Endothelial cell of umbilical vein (primary cell): ENCODE measurements around the gene SYNDIG1. TPM values are rescaled to one million over a fixed set of nuclear protein-coding genes. Genes with fewer than 3 reads are reported as not detected.

Experiments
- BruUV-seq: library from RNA; stranded (reverse); fragments of 400-500 nt; replicated peaks from 2 replicates; lab custom pipeline; 2021; lab: Mats Ljungman, UMichigan
- CTCF ChIA-PET: fragments of 300-600, 350-600 bp; sonication (Branson Sonifier 250); formaldehyde crosslinking; loops from one replicate; lab custom pipeline; 2021; ENCODE audit warnings: antibody characterized with exemption, inconsistent platforms; lab: Charles Lee
- POLR2A ChIA-PET: fragments of 300-600, 350-600 bp; sonication (Branson Sonifier 250); formaldehyde crosslinking; loops from one replicate; lab custom pipeline; 2021; ENCODE audit warnings: antibody characterized with exemption, inconsistent platforms; lab: Charles Lee
- DNase-seq: peaks from one replicate; pipeline ENCODE4 v3.0.0-alpha.2; 2011; ENCODE audit warnings: low read depth, low spot score
- FAIRE-seq: peaks from 2 replicates; lab custom pipeline; 2011; peaks lifted over from hg19 to GRCh38; lab: Jason Lieb, UNC
- H2AFZ ChIP-seq: 2 replicates; pipeline ENCODE4 v1.6.0; 2012; ENCODE audit warnings: low read depth, low read length, control low read depth, inconsistent platforms
- H3K27ac ChIP-seq: 2 replicates; pipeline ENCODE4 v1.5.1; 2011; ENCODE audit warnings: low read depth, mild to moderate bottlenecking, control low read depth, low read length, moderate library complexity; ENCODE audit not compliant: insufficient read depth
- H3K27me3 ChIP-seq, 2 experiments: 2 replicates each; pipeline versions ENCODE4 v1.6.0 to v1.6.1; 2011; ENCODE audit warnings: low read length in 2 of 2, mixed read lengths in 1 of 2; ENCODE audit not compliant: control insufficient read depth in 2 of 2, insufficient read depth in 2 of 2
- H3K36me3 ChIP-seq, 2 experiments: 2 replicates in 1 of 2; 3 replicates in 1 of 2; pipeline ENCODE4 v1.5.1; 2011; ENCODE audit warnings: low read length in 2 of 2, mild to moderate bottlenecking in 1 of 2, moderate library complexity in 1 of 2; ENCODE audit not compliant: control insufficient read depth in 2 of 2, insufficient read depth in 2 of 2; ENCODE audit errors: extremely low read depth in 1 of 2
- H3K4me1 ChIP-seq: 3 replicates; pipeline ENCODE4 v1.5.1; 2011; ENCODE audit warnings: mild to moderate bottlenecking, low read length; ENCODE audit not compliant: control insufficient read depth, insufficient read depth; ENCODE audit errors: extremely low read depth
- H3K4me2 ChIP-seq: 2 replicates; pipeline ENCODE4 v1.6.1; 2011; ENCODE audit warnings: low read length, control low read depth, mixed read lengths; ENCODE audit not compliant: insufficient read depth
- H3K4me3 ChIP-seq, 3 experiments: fragments of 200-600 bp in 1 of 3; sonication (generic), shearing (Covaris generic) in 1 of 3; replicated peaks in 1 of 3; 2 replicates each; pipeline ENCODE4 v1.5.1; 2011 to 2016; ENCODE audit warnings: control low read depth in 3 of 3, low read length in 3 of 3, mild to moderate bottlenecking in 2 of 3, inconsistent platforms in 1 of 3, low read depth in 1 of 3, moderate library complexity in 1 of 3; ENCODE audit not compliant: insufficient read depth in 1 of 3
- H3K79me2 ChIP-seq: 2 replicates; pipeline ENCODE4 v1.6.0; 2012; ENCODE audit warnings: low read length, inconsistent platforms; ENCODE audit not compliant: control insufficient read depth, insufficient read depth
- H3K9ac ChIP-seq: replicated peaks from 2 replicates; pipeline ENCODE3; 2011; ENCODE audit warnings: low read length, control low read depth; ENCODE audit not compliant: insufficient read depth; ENCODE audit errors: extremely low read depth
- H3K9me1 ChIP-seq: replicated peaks from 3 replicates; pipeline ENCODE4 v1.6.0; 2011; ENCODE audit warnings: mild to moderate bottlenecking, low read length; ENCODE audit not compliant: control insufficient read depth, insufficient read depth; ENCODE audit errors: extremely low read depth
- H3K9me3 ChIP-seq: replicated peaks from 2 replicates; pipeline ENCODE4 v1.5.1; 2012; ENCODE audit warnings: low read length, inconsistent platforms; ENCODE audit not compliant: control insufficient read depth, insufficient read depth
- H4K20me1 ChIP-seq: replicated peaks from 2 replicates; pipeline ENCODE3; 2011; ENCODE audit warnings: mild to moderate bottlenecking, low read length; ENCODE audit not compliant: control insufficient read depth, insufficient read depth; ENCODE audit errors: extremely low read depth
- EZH2 ChIP-seq: IDR thresholded peaks from 2 replicates; pipeline ENCODE4 v1.6.1; 2012; ENCODE audit warnings: borderline replicate concordance, low read depth, mild to moderate bottlenecking, moderate library complexity, low read length, inconsistent platforms; ENCODE audit not compliant: severe bottlenecking
- FOS ChIP-seq: IDR thresholded peaks from 2 replicates; pipeline ENCODE4 v1.6.1; 2011; ENCODE audit warnings: mild to moderate bottlenecking, low read length, moderate library complexity, borderline replicate concordance; ENCODE audit not compliant: insufficient read depth
- GATA2 ChIP-seq: IDR thresholded peaks from 2 replicates; pipeline ENCODE4 v1.7.0; 2011; ENCODE audit warnings: low read depth, mild to moderate bottlenecking, moderate library complexity, mixed read lengths, low read length; ENCODE audit not compliant: insufficient read length, insufficient read depth
- JUN ChIP-seq: IDR thresholded peaks from 2 replicates; pipeline ENCODE4 v1.6.1; 2011; ENCODE audit warnings: borderline replicate concordance, low read depth; ENCODE audit not compliant: insufficient read length, insufficient read depth
- MAX ChIP-seq: IDR thresholded peaks from 2 replicates; pipeline ENCODE4 v1.6.1; 2011; ENCODE audit not compliant: insufficient read depth, insufficient read length
- MYC ChIP-seq: IDR thresholded peaks from one replicate; pipeline ENCODE4 v1.6.1; 2011; ENCODE audit warnings: mild to moderate bottlenecking, low read depth, low read length
- POLR2A ChIP-seq: IDR thresholded peaks from 2 replicates; pipeline ENCODE4 v1.6.1; 2012; ENCODE audit warnings: low read depth, mild to moderate bottlenecking, control low read depth, low read length
- POLR2AphosphoS5 ChIP-seq: IDR thresholded peaks from 2 replicates; pipeline ENCODE4 v1.6.1; 2012; ENCODE audit warnings: low read depth, mild to moderate bottlenecking, control low read depth, low read length, moderate library complexity; ENCODE audit not compliant: insufficient read depth
- dilution Hi-C: fragments of 300-500 bp; cut with MboI; formaldehyde crosslinking; loops from one replicate; pipeline ENCODE4 v1.15.0; 2019; ENCODE audit warnings: low sequenced_read_pairs; ENCODE audit not compliant: extremely low pct_ligation_motif_present
- intact Hi-C: fragments of 100-400 bp; cut with micrococcal nuclease; formaldehyde crosslinking; loops from one replicate; pipeline ENCODE4 v1.10.0; 2022
- polyA plus RNA-seq, 4 experiments: library from polyadenylated mRNA; depleted of rRNA in 3 of 4; stranded (reverse) in 3 of 4; unstranded in 1 of 4; fragments of >200 nt; gene quantifications; 2 replicates each; pipeline versions ENCODE4 v1.2.1 to v1.2.3, GENCODE V29; 2011 to 2012; ENCODE audit warnings: missing spikeins in 1 of 4
- total RNA-seq: library from RNA; stranded (reverse); gene quantifications from 2 replicates; pipeline ENCODE4 v1.2.3, GENCODE V29; 2021
- TF ChIP-seq, protein P1 (sequence below), 2 donors: IDR thresholded peaks; 1 replicate in 1 of 2; 2 replicates in 1 of 2; pipeline ENCODE4 v1.5.1; 2011; ENCODE audit warnings: low read length in 2 of 2, mild to moderate bottlenecking in 2 of 2, moderate library complexity in 2 of 2, control low read depth in 1 of 2, inconsistent platforms in 1 of 2, low read depth in 1 of 2; ENCODE audit not compliant: insufficient read depth in 1 of 2; ENCODE audit errors: extremely low read depth in 1 of 2

The SYNDIG1 gene
- total and polyA plus RNA-seq, 2 donors (not counting 3 experiments of a cell fraction or from before 2014, with no cell fraction given): not detected

DNA sequence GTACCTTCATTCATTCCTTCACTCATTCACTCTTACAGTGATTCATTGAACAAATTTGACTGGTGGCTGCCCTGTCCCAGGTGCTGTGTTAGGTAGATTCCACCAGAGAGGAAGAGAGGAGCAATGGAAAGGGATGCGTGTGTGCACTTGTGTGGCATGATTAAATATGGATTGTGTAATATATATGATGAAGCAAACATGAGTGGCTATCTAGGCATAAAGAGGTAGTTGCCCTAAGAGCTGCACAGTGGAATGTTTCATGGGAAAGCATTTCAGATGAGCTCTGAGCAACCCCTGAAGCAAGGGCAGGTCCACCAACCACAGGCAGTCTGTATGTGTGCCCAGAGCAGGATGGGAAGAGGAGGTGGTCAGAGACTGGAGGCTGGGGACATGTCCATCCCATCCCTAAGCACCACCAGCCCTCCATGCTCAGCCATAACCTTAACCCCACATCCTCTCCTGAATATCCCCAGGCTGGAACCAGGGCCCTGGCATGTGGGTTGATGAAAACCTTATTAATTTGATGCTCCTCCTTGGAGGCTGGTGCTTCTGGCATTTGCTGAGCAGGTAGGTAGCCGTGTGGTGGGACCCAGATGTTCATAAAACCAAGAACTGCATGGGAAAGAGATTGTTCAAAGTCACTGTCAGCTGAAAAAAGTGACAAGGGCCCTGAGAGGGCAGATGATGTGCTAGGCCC is 226.2 kb downstream of the SYNDIG1 start:
- intact Hi-C loops (no loop called here), dilution Hi-C loops (no loop called here)
- H3K4me1 ChIP-seq: no peaks in the 10 kb centered on the region
- no peak for FAIRE-seq
- BruUV-seq: no TSS peak
- no peaks in the 10 kb centered on the region for H4K20me1 ChIP-seq
- CTCF ChIA-PET: no interaction called here
- no peaks in the 10 kb centered on the region for H3K36me3 ChIP-seq
- H2AFZ ChIP-seq: no peak overlapping the region
- no peaks in the 10 kb centered on the region for H3K79me2 ChIP-seq
- no peak for DNase-seq
- H3K9ac ChIP-seq: no peak overlapping the region
- no peaks in the 10 kb centered on the region for H3K9me1 ChIP-seq
- no peak overlapping the region for H3K4me2 ChIP-seq
- no peak overlapping the region for H3K4me3 ChIP-seq
- POLR2A ChIA-PET: no interaction called here
- TF ChIP-seq POLR2A (no peak), FOS (no peak), POLR2AphosphoS5 (no peak), MAX (no peak), JUN (no peak), EZH2 (no peak), MYC (no peak), GATA2 (no peak)
- TF ChIP-seq, protein P1, sequence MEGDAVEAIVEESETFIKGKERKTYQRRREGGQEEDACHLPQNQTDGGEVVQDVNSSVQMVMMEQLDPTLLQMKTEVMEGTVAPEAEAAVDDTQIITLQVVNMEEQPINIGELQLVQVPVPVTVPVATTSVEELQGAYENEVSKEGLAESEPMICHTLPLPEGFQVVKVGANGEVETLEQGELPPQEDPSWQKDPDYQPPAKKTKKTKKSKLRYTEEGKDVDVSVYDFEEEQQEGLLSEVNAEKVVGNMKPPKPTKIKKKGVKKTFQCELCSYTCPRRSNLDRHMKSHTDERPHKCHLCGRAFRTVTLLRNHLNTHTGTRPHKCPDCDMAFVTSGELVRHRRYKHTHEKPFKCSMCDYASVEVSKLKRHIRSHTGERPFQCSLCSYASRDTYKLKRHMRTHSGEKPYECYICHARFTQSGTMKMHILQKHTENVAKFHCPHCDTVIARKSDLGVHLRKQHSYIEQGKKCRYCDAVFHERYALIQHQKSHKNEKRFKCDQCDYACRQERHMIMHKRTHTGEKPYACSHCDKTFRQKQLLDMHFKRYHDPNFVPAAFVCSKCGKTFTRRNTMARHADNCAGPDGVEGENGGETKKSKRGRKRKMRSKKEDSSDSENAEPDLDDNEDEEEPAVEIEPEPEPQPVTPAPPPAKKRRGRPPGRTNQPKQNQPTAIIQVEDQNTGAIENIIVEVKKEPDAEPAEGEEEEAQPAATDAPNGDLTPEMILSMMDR (IDR thresholded peaks at IDR 0.05; ENCODE audit: extremely low read depth in 1 of 2, insufficient read depth in 1 of 2, low read depth in 1 of 2, low read length in 2 of 2): no peak
- H3K27me3 ChIP-seq: no peaks in the 10 kb centered on the region
- H3K27ac ChIP-seq: no peak overlapping the region
- peaks cover 3% of the 10 kb centered on the region for H3K9me3 ChIP-seq
